ENCODE measurements around the gene DCAF15.

DCAF15 gene

GRCh38 chr19:13995017-13995728, 42.9 kb downstream of the DCAF15 start:
- no peak for DNase-seq (ENCODE audit: low read depth, low spot score)

- DNase-seq (ENCODE audit: low read depth, low spot score): no peak
These were observed 43.8 kb downstream of the DCAF15 start for GRCh38 chr19:13995878-13996765.

- no peak for DNase-seq (ENCODE audit: low read depth, low spot score)
These were observed 44.8 kb downstream of the DCAF15 start for GRCh38 chr19:13996928-13997630.

GRCh38 chr19:13997631-13997962, 45.3 kb downstream of the DCAF15 start:
- DNase-seq (ENCODE audit: low read depth, low spot score): no peak

GRCh38 chr19:13998426-13998825, 46.1 kb downstream of the DCAF15 start:
- DNase-seq (ENCODE audit: low read depth, low spot score): no peak

GRCh38 chr19:13999085-13999484, 46.8 kb downstream of the DCAF15 start:
- DNase-seq (ENCODE audit: low read depth, low spot score): no peak

- no peak for DNase-seq (ENCODE audit: low read depth, low spot score)
These were observed 48.5 kb downstream of the DCAF15 start for GRCh38 chr19:14000691-14001375.

GRCh38 chr19:14002571-14003250, 50.4 kb downstream of the DCAF15 start:
- no peak for DNase-seq (ENCODE audit: low read depth, low spot score)

- DNase-seq (ENCODE audit: low read depth, low spot score): no peak
These were observed 51.1 kb downstream of the DCAF15 start for GRCh38 chr19:14003251-14004055.

- DNase-seq (ENCODE audit: low read depth, low spot score): no peak
These were observed 52.5 kb downstream of the DCAF15 start for GRCh38 chr19:14004619-14005348.

GRCh38 chr19:14005349-14006084, 53.2 kb downstream of the DCAF15 start:
- peak; percentile 40 for DNase-seq (ENCODE audit: low read depth, low spot score)

GRCh38 chr19:14006085-14006765, 53.9 kb downstream of the DCAF15 start, which contains the start of gene RFX1:
RFX1 (minus strand) TSS chr19:14006320; CDS start chr19:13993843, 12,477 bp downstream.
- DNase-seq (ENCODE audit: low read depth, low spot score): peak; percentile 100

GRCh38 chr19:14006766-14007562, 54.7 kb downstream of the DCAF15 start:
- DNase-seq (ENCODE audit: low read depth, low spot score): no peak

Data from smooth muscle cell of the brain vasculature (primary cell).